Esophagus (tissue), 2 donors: Measurements from ENCODE around the gene NEUROD4. TPM values are rescaled to one million over a fixed set of nuclear protein-coding genes. Genes with fewer than 3 reads are reported as not detected.

Experiments used
- H3K27ac ChIP-seq, 2 donors: one replicate each; pipeline ENCODE4 v1.5.1; 2013; ENCODE audit warnings: low read depth in 2 of 2, mild to moderate bottlenecking in 2 of 2, inconsistent platforms in 1 of 2, low read length in 1 of 2, moderate library complexity in 1 of 2
- H3K27me3 ChIP-seq, 2 donors: one replicate each; pipeline ENCODE4 v1.6.1; 2013; ENCODE audit warnings: low read length in 2 of 2, control low read depth in 1 of 2, mild to moderate bottlenecking in 1 of 2; ENCODE audit not compliant: insufficient read depth in 2 of 2, control insufficient read depth in 1 of 2
- H3K36me3 ChIP-seq, 2 donors: one replicate each; pipeline ENCODE4 v1.6.1; 2013; ENCODE audit warnings: low read length in 1 of 2; ENCODE audit not compliant: control insufficient read depth in 2 of 2, insufficient read depth in 2 of 2
- H3K4me1 ChIP-seq, 2 donors: one replicate each; pipeline ENCODE4 v1.6.1; 2013; ENCODE audit warnings: low read length in 1 of 2; ENCODE audit not compliant: control insufficient read depth in 2 of 2, insufficient read depth in 2 of 2
- H3K4me3 ChIP-seq, 2 donors: one replicate each; pipeline ENCODE4 v1.5.1; 2013; ENCODE audit warnings: low read length in 2 of 2, mild to moderate bottlenecking in 2 of 2, low read depth in 1 of 2, moderate library complexity in 1 of 2
- H3K9me3 ChIP-seq, 2 donors: one replicate each; pipeline ENCODE4 v1.6.1; 2013; ENCODE audit warnings: mild to moderate bottlenecking in 2 of 2, low read depth in 1 of 2, low read length in 1 of 2, moderate library complexity in 1 of 2; ENCODE audit not compliant: control insufficient read depth in 2 of 2, insufficient read depth in 1 of 2
- WGBS, 2 donors: extraction: QIAGEN DNeasy Blood & Tissue Kit; methylation state at CpG; one replicate each; pipeline ENCODE4 v1.1.7; 2013; 5-methylcytosine and 5-hydroxymethylcytosine counted together
- polyA plus RNA-seq, 2 donors: library from polyadenylated mRNA; stranded (reverse); fragments of 200-250 nt; gene quantifications; one replicate each; pipeline ENCODE4 v1.2.3, GENCODE V29; 2013
- donor health status: healthy with polysubstance abuse.
- donor health status: Bipolar disorder and iron deficiency.

Gene NEUROD4
- polyA plus RNA-seq, 2 donors = not detected

GRCh38 chr12:54996205-54996604 lies 23.6 kb upstream of the NEUROD4 start:
- H3K9me3 ChIP-seq = no peaks in the 10 kb centered on the region
- 61 to 67% methylated on average over 5 of the region's 5 CpGs for WGBS, 2 donors
- H3K27ac ChIP-seq = no peak overlapping the region
- no peak overlapping the region for H3K4me3 ChIP-seq
- H3K36me3 ChIP-seq = no peaks in the 10 kb centered on the region
- H3K4me1 ChIP-seq = no peaks in the 10 kb centered on the region
- H3K27me3 ChIP-seq = no peaks in the 10 kb centered on the region

GRCh38 chr12:54997929-54998522 lies 21.7 kb upstream of the NEUROD4 start:
- Histone ChIP-seq H3K4me1 (peaks cover 0 to 1% of the 10 kb centered on the region in 2 donors), H3K9me3 (no peaks in the 10 kb centered on the region), H3K27me3 (no peaks in the 10 kb centered on the region), H3K4me3 (no peak overlapping the region), H3K36me3 (no peaks in the 10 kb centered on the region), H3K27ac (no peak overlapping the region)
- 61 to 72% methylated on average over 4 of the region's 4 CpGs for WGBS, 2 donors

DNA sequence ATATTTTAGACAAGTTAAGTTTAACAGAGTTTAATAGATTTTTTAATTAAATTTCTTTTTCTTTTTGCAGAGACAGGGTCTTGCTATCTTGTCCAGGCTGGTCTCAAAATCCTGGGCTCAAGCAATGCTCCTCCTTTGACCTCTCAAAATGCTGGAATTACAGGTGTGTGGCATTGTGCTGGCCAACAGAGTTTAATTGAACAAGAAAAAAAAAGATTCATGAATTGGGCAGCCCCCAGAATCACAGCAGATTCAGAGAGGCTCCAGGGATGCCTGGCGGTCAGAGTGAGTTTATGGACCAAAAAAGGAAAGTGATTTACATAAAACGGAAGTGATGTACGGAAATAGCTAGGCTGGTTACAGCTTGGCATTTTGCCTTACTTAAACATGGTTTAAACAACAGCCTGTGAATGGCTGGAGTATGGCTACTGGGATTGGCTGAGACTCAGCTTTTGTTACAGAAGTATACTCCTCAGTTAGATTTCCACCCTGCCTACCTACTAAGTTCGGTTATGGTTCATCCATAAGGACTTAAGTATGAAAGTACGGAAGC lies 20.7 kb upstream of the NEUROD4 start:
- Histone ChIP-seq H3K27ac (no peak overlapping the region), H3K36me3 (no peaks in the 10 kb centered on the region), H3K27me3 (no peaks in the 10 kb centered on the region), H3K9me3 (no peaks in the 10 kb centered on the region), H3K4me3 (no peak overlapping the region), H3K4me1 (peaks cover 0 to 1% of the 10 kb centered on the region in 2 donors)
- WGBS, 2 donors = 49 to 63% methylated on average over 5 of the region's 5 CpGs

GRCh38 chr12:55001198-55001868 lies 18.4 kb upstream of the NEUROD4 start:
- H3K27ac ChIP-seq = no peak overlapping the region
- H3K4me1 ChIP-seq = peaks cover 0 to 1% of the 10 kb centered on the region in 2 donors
- 64 to 65% methylated on average over 4 of the region's 4 CpGs for WGBS, 2 donors
- no peaks in the 10 kb centered on the region for H3K36me3 ChIP-seq
- no peaks in the 10 kb centered on the region for H3K9me3 ChIP-seq
- H3K4me3 ChIP-seq = no peak overlapping the region
- H3K27me3 ChIP-seq = no peaks in the 10 kb centered on the region

- Histone ChIP-seq H3K9me3 (no peaks in the 10 kb centered on the region), H3K36me3 (no peaks in the 10 kb centered on the region), H3K4me3 (no peak overlapping the region), H3K27me3 (no peaks in the 10 kb centered on the region), H3K4me1 (peaks cover 0 to 1% of the 10 kb centered on the region in 2 donors), H3K27ac (no peak overlapping the region)
- WGBS, 2 donors = 59 to 70% methylated on average over 2 of the region's 2 CpGs
These were observed 17.4 kb upstream of the NEUROD4 start for GRCh38 chr12:55002355-55002754.

DNA sequence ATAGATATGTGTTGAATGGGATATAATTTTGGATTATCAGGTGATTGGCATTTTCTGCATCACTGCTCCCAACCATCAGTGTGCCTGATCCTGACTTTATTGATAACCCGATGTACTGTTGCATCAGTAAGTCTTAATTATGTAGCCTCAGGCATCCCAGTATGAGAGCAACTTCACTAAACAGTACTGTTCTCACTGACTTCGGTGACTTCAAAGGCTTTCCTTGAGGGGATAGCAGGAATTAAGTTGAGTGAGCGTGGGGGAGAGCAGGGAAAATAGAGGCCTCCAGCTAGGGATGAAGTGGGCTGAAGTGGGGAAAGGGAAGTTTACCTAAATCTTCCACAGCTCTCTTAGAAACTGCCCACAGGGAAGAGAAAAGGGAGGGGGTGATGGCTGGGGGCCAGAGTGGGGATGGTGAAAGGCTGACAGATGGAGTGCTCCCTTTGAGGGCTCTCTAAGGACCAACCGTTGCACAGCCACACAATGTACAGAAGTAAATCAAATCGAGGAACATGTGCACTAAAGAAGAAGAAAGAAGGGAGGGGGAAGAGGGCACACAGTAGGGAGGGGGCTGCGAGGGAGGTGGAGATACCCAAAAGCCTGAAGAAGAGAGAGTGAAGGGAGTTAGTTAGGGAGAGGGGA lies 10.7 kb upstream of the NEUROD4 start:
- H3K27ac ChIP-seq = no peak overlapping the region
- WGBS, 2 donors = 45 to 46% methylated on average over 6 of the region's 6 CpGs

GRCh38 chr12:55017416-55017925 lies 2.3 kb upstream of the NEUROD4 start:
- no peaks in the 10 kb centered on the region for H3K36me3 ChIP-seq
- H3K27me3 ChIP-seq = no peaks in the 10 kb centered on the region
- no peak overlapping the region for H3K4me3 ChIP-seq
- 39 to 56% methylated on average over 3 of the region's 3 CpGs for WGBS, 2 donors
- no peaks in the 10 kb centered on the region for H3K9me3 ChIP-seq
- H3K4me1 ChIP-seq = no peaks in the 10 kb centered on the region
- H3K27ac ChIP-seq = no peak overlapping the region

More for the DNA sequence above, 10.7 kb upstream of the NEUROD4 start:
- Histone ChIP-seq H3K4me1 (no peaks in the 10 kb centered on the region), H3K36me3 (no peaks in the 10 kb centered on the region), H3K9me3 (no peaks in the 10 kb centered on the region), H3K27me3 (no peaks in the 10 kb centered on the region), H3K4me3 (no peak overlapping the region)

DNA sequence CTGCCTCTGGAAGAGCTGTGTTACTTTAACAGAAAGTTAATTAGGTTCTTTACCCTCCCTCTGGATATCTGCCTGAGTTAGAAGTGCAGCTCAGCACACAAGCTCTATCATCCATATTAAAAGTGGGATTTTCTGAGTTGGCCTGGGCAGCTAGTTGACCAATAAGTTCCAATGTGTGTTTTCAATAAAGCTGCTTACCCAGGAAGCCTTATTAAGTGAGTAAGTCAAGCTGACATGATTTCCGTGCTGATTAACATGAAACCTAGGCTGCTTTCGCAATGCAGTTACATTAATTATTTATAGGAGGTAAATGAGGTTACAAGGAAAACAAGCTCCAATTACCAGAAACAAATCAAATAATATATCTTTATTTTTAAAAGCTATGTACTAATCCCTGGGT lies 4.8 kb downstream of the NEUROD4 start:
- H3K4me1 ChIP-seq = no peaks in the 10 kb centered on the region
- H3K27ac ChIP-seq = no peak overlapping the region
- no peaks in the 10 kb centered on the region for H3K9me3 ChIP-seq
- 75 to 78% methylated on average over 2 of the region's 2 CpGs for WGBS, 2 donors
- H3K27me3 ChIP-seq = no peaks in the 10 kb centered on the region
- H3K4me3 ChIP-seq = no peak overlapping the region
- no peaks in the 10 kb centered on the region for H3K36me3 ChIP-seq

GRCh38 chr12:55025508-55025907 lies 5.7 kb downstream of the NEUROD4 start:
- no peaks in the 10 kb centered on the region for H3K4me1 ChIP-seq
- H3K9me3 ChIP-seq = no peaks in the 10 kb centered on the region
- H3K36me3 ChIP-seq = no peaks in the 10 kb centered on the region
- H3K27ac ChIP-seq = no peak overlapping the region
- H3K27me3 ChIP-seq = no peaks in the 10 kb centered on the region
- no peak overlapping the region for H3K4me3 ChIP-seq
- 61 to 65% methylated on average over 2 of the region's 2 CpGs for WGBS, 2 donors
